ENCODE data around the gene C20orf144.

Gene C20orf144

DNA sequence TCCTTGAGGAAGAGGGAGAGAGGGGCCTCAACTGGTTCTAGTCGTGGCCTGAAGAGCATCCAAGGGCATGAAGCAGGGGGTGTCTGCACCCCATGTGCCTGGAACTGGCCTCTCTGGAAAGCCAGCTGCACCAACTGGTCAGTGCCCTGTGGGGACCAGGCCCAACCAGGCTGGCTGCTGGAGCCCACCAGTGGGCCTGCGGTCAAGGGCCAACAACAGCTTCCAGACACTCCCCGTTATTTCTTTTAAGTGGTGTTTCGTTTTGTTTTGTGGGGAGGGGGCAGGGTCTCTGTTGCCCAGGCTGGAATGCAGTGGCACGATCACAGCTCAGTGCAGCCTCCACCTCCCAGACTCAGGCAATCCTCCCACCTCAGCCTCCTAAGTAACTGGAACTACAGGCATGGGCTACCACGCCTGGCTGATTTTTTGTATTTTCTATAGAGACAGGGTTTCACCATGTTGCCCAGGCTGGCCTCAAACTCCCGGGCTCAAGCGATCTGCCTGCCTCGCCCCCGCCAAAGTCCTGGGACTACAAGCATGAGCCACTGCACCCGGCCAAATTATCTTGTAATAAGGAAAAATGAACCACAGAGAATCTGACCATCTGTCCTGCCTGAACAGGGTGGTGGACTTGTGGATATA is 11.9 kb upstream of the C20orf144 start:
- DNase-seq: no peak

GRCh38 chr20:33650753-33651561 is 11.2 kb upstream of the C20orf144 start:
- DNase-seq: no peak

DNA sequence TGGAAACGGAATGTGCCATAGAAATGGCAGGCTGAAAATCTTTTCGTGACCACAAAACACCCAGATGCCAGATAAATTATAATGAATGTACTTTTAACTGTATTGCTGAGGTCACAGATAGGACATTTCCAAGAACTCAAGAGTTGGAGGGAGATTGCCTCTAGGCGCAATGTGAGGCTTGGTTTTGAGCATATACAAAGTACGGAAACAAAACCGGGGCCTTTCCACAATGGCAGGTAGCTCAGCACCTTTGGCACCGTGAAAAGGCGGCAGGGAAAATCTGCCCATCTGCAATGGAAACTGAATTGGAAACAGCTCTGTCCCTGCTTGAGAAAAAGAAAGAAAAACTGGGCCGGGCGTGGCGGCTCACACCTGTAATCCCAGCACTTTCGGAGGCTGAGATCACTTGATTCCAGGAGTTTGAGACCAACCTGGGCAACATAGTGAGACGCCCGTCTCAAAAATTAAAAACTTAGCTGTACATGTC is 10.5 kb upstream of the C20orf144 start:
- DNase-seq: no peak

- peak; percentile 43 for DNase-seq
These were observed 8.8 kb upstream of the C20orf144 start for GRCh38 chr20:33653218-33653899.

DNA sequence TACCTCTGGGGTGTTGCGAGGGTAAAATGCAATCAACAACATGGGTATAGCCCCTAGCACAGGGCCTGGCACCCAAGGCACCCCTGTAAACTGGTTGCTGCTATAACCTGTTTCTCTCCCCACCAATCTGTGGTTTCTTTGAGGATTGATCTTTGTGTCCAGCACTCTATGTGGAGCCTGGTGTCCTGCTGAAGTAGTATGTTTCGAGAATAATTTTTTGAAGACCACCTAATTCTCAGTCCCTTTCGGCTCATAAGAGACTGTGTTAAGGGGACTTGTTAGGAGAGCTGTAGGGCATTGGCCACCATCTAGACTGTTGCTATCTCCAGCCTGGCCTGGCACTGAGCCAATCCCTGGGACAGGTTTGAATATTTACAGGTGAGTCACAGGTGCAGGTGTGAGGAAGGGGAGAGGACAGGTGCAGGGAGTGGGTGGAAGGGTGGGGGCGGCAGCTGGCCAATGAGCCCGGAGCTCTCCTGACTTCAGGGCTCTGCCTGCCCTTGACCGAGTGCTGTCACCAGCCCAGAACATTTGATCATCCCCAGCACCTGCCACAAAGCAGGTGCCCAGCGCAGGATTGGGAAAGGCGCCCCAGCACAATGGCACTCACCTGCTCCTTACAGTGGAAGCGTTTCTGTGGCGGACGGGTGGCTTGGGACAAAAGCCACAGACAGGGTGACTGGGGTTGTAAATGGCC is 8.1 kb upstream of the C20orf144 start:
- no peak for DNase-seq

- no peak for DNase-seq
These were observed 7.4 kb upstream of the C20orf144 start for GRCh38 chr20:33654680-33655161.

GRCh38 chr20:33655164-33655563 is 7.0 kb upstream of the C20orf144 start:
- DNase-seq: no peak

GRCh38 chr20:33656010-33656782 is 5.9 kb upstream of the C20orf144 start:
- no peak for DNase-seq

GRCh38 chr20:33656783-33657703 is 5.1 kb upstream of the C20orf144 start:
- no peak for DNase-seq

- no peak for DNase-seq
These were observed 4.4 kb upstream of the C20orf144 start for GRCh38 chr20:33657704-33658095.

DNA sequence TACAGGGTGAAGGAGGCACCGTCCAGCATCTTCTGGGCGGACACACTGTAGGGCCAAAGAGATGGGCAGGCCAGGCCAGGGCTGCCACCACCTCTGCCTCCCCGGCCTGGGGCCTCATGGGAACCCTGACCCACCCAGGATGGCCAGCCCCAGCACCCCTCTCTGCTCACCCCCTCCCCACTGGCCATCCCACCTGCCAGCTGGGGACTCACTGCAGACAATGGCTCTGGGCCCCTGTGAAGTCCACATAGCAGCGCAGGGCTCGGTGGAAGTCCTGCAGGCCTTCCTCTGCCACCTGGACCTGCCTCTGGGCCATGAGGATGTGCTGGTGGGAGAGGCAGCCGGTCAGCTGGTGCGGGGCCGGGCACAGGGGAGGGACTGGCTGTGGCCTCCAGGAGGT is 3.6 kb upstream of the C20orf144 start:
- no peak for DNase-seq

- DNase-seq: no peak
These were observed 3.2 kb upstream of the C20orf144 start for GRCh38 chr20:33658929-33659328.

GRCh38 chr20:33659341-33660034 is 2.6 kb upstream of the C20orf144 start:
- no peak for DNase-seq

DNA sequence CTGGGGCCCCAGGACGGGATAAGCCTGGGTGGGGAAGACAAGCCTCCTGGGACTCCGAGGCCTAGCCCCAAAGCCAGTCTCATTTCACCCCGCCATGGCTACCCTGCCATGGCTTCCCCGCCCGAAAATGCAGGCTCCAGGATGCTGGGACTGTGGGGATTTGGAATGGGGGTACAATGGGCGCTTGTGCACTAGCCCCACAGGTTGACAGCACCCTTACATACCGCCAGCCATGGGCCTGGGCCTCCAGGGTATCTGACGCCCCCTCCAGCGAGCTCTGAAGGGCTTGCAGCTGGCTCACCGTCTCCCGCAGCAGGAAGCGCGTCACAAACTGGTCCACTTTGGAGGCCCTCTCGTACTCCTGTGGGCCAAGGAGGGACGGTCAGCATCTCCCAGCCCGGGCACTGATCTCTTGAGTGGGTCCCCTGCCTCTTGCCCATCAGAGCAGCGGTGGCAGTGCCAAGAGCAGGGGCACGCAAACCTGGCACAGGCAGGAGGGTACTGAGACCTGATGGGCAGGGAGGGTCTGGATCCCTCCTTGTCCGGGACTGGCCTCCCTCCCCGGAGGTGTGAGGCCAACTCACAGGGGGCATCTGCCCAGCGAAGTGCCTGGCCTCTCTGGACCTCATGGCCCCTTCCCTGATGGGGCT is 2.0 kb upstream of the C20orf144 start:
- DNase-seq: no peak

DNA sequence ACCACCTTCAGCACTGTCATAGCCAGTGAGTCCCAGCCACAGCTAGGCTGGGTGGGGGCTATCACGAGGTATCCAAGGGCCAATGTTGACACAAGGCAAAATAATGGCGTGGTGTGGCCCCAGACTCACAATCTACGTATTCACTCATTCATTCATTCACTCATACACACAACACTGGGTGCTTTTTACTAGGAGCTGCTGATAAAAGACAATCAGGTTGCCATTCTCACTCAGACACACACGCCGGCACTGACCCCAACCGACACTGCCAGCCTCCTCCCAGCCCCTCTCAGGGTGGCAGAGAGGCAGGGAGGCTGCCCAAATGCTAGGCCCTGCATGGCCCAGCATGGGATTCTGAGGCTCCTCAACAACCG is 1.5 kb upstream of the C20orf144 start:
- no peak for DNase-seq

GRCh38 chr20:33663161-33664084 is 1.3 kb downstream of the C20orf144 start:
- peak; percentile 82 for DNase-seq

- no peak for DNase-seq
These were observed 2.1 kb downstream of the C20orf144 start for GRCh38 chr20:33664085-33664761.

- no peak for DNase-seq
These were observed 2.6 kb downstream of the C20orf144 start for GRCh38 chr20:33664762-33665144.
